Measurements from ENCODE around the gene PRRC1. TPM values are rescaled to one million over a fixed set of nuclear protein-coding genes. Genes with fewer than 3 reads are reported as not detected.
"Not testable (repeated sequence)": the region's sequence is repeated elsewhere in the genome, so short reads cannot be mapped to it uniquely, and the experiment has no call there.

Gene PRRC1
- total and polyA plus RNA-seq, 2 experiments from 2014 or later, result 31.9 to 33.9 TPM

GRCh38 chr5:127565586-127566270 is 48.3 kb downstream of the PRRC1 start:
- Histone ChIP-seq H3K4me1 (ENCODE audit: low read depth) (no peaks in the 10 kb centered on the region), H3K27ac (no peak overlapping the region), H3K27me3 (no peaks in the 10 kb centered on the region), H3K9me3 (ENCODE audit: low read depth) (no peaks in the 10 kb centered on the region), H3K4me3 (no peak overlapping the region), H3K36me3 (no peaks in the 10 kb centered on the region)
- DNase-seq (ENCODE audit: low read depth in 1 of 2, low spot score in 1 of 2), result no peak
- TF ChIP-seq CTCF (IDR thresholded peaks at IDR 0.05; ENCODE audit: low read depth, low read length), result no peak

DNA sequence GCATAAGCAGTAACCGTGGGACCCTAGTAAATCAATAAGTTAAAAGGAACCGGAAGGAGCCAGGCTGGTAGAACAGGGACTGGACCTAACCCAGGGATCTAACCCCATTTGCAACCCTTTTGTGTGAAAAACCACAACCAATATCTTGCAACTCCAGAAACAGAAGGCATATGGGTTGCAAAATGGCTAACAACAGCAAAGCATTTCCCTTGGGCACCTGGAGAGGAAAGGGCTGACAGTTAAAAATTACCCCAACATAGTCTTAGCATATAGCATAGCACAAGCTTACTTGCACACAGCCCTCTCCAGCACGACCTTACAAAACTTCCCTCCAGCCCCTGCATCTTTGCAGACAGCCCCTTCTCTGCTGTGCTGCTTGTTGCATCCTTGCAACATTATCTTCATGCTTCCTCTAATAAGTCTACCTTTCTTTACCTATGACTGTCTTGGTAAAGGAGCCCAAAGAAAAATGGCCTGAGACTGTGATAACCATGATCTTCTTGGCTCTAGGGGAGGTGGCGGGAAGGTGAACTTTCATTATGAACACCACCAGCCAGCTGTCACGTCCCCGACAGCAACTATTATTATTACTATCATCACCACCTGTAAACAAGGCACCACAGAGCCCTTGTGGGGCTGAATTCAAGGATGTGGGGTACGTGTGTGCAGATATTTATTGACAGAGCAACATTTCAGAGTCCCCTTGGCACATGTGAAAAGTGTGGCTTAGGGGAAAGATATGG is 49.8 kb downstream of the PRRC1 start:
- no peak overlapping the region for H3K4me3 ChIP-seq
- no peak overlapping the region for H3K27ac ChIP-seq
- no peaks in the 10 kb centered on the region for H3K4me1 ChIP-seq (ENCODE audit: low read depth)
- no peaks in the 10 kb centered on the region for H3K36me3 ChIP-seq
- TF ChIP-seq CTCF (IDR thresholded peaks at IDR 0.05; ENCODE audit: low read depth, low read length), result no peak
- DNase-seq (ENCODE audit: low read depth in 1 of 2, low spot score in 1 of 2), result no peak
- H3K9me3 ChIP-seq (ENCODE audit: low read depth), result no peaks in the 10 kb centered on the region
- H3K27me3 ChIP-seq, result no peaks in the 10 kb centered on the region

GRCh38 chr5:127568166-127568565 is 50.7 kb downstream of the PRRC1 start:
- no peaks in the 10 kb centered on the region for H3K36me3 ChIP-seq
- no peak for TF ChIP-seq CTCF (IDR thresholded peaks at IDR 0.05; ENCODE audit: low read depth, low read length)
- H3K4me1 ChIP-seq (ENCODE audit: low read depth), result no peaks in the 10 kb centered on the region
- H3K4me3 ChIP-seq, result no peak overlapping the region
- no peaks in the 10 kb centered on the region for H3K9me3 ChIP-seq (ENCODE audit: low read depth)
- H3K27me3 ChIP-seq, result no peaks in the 10 kb centered on the region
- no peak for DNase-seq (ENCODE audit: low read depth in 1 of 2, low spot score in 1 of 2)
- H3K27ac ChIP-seq, result no peak overlapping the region

DNA sequence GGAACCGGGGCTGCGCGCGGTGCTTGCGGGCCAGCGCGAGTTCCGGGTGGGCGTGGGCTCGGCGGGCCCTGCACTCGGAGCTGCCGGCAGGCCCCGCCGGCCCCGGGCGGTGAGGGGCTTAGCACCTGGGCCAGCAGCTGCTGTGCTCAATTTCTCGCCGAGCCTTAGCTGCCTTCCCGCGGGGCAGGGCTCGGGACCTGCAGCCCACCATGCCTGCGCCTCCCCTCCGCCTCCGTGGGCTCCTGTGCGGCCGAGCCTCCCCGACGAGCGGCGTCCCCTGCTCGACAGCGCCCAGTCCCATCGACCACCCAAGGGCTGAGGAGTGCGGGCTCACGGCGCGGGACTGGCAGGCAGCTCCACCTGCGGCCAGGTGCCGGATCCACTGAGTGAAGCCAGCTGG is 52.0 kb downstream of the PRRC1 start:
- not testable (repeated sequence) for H3K4me3 ChIP-seq; H3K9me3 ChIP-seq (ENCODE audit: low read depth); H3K36me3 ChIP-seq; H3K27ac ChIP-seq; H3K4me1 ChIP-seq (ENCODE audit: low read depth); H3K27me3 ChIP-seq; DNase-seq (ENCODE audit: low read depth in 1 of 2, low spot score in 1 of 2)

DNA sequence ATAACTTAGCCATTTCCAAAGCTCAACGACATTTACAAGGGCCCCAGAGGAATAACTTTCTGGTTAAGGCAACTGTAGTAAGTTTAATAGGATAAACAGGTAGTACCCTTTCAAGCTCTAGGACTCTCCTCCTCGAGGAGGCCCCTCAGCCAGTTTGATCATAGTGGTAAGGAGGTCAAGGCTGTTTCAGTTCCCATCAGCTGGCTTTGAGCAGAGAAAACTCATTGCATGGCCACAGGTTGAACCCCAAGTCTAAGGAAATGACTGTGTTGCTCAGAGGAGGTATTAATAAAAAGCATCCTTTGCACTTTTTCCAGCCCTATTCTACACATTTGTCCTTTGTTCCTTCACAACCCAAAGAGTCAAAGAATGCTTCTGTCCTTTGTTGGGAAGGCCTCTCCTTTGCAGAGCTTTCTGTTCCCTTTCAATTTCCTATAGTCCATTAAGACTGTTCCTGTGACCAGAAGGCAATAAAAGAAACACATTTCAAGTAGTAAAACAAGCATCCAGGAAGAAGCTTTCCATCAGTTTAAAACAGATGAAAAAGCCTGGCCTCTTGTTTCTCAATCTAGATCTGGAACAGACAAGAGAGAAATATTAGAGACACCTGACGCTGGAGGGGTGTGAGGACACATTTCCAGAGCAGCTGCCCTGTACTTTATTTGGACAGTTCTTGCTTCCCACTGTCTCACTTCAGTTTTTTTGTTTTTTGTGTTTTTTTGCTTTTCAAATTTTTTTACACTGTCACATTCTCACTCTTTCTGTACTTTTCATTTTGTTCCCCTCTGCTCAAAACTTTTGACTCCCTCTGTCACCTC is 54.1 kb downstream of the PRRC1 start:
- no peaks in the 10 kb centered on the region for H3K4me1 ChIP-seq (ENCODE audit: low read depth)
- TF ChIP-seq CTCF (IDR thresholded peaks at IDR 0.05; ENCODE audit: low read depth, low read length), result no peak
- DNase-seq (ENCODE audit: low read depth in 1 of 2, low spot score in 1 of 2), result no peak
- H3K27me3 ChIP-seq, result no peaks in the 10 kb centered on the region
- no peak overlapping the region for H3K27ac ChIP-seq
- H3K36me3 ChIP-seq, result no peaks in the 10 kb centered on the region
- no peaks in the 10 kb centered on the region for H3K9me3 ChIP-seq (ENCODE audit: low read depth)
- H3K4me3 ChIP-seq, result no peak overlapping the region
